GM12875 (cell line): ENCODE data around the gene MTMR6.

Source experiments
- H3K4me3 ChIP-seq: one replicate; pipeline ENCODE4 v1.5.1; 2011; ENCODE audit warnings: low read depth, low read length, control low read depth
- TF ChIP-seq, protein P1 (sequence below): IDR thresholded peaks from 2 replicates; pipeline ENCODE4 v1.5.1; 2011; ENCODE audit warnings: low read depth, mild to moderate bottlenecking, control low read depth, inconsistent platforms, low read length, moderate library complexity, borderline replicate concordance; ENCODE audit not compliant: insufficient read depth

The MTMR6 gene

DNA sequence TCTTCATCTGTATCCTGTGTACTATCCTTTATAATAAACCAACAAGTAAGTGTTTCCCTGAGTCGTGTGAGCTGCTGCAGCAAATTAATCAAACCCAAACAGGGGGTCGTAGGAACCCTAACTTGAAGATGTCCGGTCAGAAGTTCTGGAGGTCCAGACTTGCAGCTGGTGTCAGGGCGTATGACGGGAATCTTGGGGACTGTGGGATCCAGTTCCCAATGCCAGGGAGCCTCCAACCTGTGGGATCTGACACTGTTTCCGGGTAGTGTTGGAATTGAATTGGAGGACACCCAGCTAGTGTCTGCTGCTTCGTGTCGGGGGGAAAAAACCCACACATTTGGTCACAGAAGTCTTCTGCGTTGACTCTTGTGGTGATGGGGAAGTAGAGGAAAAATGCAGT is 63.1 kb downstream of the MTMR6 start:
- TF ChIP-seq, protein P1, sequence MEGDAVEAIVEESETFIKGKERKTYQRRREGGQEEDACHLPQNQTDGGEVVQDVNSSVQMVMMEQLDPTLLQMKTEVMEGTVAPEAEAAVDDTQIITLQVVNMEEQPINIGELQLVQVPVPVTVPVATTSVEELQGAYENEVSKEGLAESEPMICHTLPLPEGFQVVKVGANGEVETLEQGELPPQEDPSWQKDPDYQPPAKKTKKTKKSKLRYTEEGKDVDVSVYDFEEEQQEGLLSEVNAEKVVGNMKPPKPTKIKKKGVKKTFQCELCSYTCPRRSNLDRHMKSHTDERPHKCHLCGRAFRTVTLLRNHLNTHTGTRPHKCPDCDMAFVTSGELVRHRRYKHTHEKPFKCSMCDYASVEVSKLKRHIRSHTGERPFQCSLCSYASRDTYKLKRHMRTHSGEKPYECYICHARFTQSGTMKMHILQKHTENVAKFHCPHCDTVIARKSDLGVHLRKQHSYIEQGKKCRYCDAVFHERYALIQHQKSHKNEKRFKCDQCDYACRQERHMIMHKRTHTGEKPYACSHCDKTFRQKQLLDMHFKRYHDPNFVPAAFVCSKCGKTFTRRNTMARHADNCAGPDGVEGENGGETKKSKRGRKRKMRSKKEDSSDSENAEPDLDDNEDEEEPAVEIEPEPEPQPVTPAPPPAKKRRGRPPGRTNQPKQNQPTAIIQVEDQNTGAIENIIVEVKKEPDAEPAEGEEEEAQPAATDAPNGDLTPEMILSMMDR, result no peak
- H3K4me3 ChIP-seq, result no peak overlapping the region

DNA sequence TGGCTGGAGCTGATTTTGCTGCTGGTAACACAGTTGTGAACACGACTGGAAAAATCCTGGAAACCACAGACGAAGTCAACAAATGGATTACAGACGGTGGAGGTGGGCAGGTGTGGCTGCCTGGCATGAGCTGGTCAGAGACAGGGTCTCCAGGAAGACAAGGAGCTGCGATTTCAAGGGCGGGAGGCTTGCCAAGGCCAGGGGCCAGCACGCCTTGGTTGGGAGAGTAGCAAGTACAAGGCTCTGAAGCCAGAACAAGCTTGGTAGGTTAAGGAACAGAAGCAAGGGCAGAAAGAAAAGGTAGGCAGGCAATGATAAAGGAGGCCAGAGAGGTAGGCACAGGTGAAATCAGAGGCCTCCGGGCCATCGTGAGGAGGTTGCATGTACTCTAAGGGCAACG is 64.5 kb downstream of the MTMR6 start:
- H3K4me3 ChIP-seq, result no peak overlapping the region
- TF ChIP-seq, protein P1, result no peak

DNA sequence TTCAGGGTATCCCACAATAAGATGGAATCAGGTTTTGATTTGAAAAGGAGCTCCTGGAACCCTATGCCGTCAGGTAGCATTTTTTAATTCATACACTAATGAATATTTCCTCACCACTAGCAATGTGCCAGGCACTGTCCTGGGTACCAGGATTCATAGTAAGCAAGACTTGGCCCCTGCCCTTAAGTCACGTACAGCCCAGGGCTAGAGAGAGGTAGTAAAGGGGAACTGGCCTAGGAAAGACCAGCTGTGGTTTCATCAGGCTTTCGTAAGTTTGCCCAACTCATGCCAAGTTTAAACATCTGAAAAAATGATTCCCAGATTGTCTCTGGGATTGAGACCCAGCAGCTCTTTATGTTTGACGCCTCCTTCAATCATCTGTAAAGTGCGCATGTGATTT is 69.3 kb downstream of the MTMR6 start:
- TF ChIP-seq, protein P1, result no peak

DNA sequence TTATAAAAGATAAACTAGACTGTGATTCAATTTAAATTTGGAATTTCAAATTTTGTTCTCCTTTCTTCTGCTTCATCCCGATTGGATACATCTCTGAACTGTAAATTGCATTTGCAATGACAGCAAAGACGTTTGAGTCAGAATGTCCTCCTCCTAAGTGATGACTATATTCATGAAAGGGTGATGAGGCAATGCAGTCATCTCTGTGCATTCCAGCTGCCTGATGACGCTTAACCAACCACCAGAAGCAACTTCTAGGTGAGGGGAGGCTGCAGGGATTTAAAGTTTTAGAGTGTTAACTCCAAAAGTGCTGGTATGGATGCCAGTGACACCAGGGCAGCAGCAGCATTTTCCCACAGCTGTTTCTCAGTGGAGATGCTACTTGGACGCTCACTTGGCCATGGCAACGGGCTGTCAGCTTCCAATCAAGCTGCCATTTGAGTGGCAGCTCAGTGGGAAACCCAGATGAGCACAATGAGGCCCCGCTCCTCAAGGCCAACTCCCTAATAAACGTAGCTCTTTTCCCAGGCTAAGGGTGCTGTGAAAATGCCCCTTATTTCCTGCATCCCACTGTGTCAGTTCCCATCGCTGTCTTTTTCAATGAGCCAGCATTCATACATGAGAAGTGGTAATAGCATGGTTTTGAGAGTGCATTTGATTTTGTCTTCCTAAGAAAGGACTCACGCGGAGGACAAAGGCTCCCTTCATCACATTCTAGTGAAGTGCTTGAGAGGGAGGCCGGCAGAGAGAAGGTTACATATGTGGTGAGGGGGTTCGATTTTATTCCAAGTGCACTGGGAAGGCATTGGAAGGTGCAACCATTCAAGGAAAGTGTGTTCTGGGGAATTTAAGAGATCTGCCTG is 70.0 kb downstream of the MTMR6 start:
- TF ChIP-seq, protein P1, result no peak
- no peak overlapping the region for H3K4me3 ChIP-seq

More for the DNA sequence above, 69.3 kb downstream of the MTMR6 start:
- H3K4me3 ChIP-seq, result no peak overlapping the region

DNA sequence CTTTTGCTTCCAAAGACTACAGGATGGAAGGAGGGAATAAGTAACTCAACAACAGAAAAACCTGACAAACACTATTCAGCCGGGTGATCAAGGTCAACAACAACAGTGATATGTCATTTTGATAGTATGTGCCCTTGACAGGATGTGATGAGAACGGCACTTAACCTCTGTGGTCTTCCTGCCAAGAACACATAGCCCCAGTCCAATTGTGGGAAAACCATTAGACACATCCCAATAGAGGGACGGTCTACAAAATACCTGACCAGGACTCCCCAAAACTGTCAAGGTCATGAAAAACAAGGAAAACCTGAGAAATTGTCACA is 72.1 kb downstream of the MTMR6 start:
- TF ChIP-seq, protein P1, result no peak
- no peak overlapping the region for H3K4me3 ChIP-seq

DNA sequence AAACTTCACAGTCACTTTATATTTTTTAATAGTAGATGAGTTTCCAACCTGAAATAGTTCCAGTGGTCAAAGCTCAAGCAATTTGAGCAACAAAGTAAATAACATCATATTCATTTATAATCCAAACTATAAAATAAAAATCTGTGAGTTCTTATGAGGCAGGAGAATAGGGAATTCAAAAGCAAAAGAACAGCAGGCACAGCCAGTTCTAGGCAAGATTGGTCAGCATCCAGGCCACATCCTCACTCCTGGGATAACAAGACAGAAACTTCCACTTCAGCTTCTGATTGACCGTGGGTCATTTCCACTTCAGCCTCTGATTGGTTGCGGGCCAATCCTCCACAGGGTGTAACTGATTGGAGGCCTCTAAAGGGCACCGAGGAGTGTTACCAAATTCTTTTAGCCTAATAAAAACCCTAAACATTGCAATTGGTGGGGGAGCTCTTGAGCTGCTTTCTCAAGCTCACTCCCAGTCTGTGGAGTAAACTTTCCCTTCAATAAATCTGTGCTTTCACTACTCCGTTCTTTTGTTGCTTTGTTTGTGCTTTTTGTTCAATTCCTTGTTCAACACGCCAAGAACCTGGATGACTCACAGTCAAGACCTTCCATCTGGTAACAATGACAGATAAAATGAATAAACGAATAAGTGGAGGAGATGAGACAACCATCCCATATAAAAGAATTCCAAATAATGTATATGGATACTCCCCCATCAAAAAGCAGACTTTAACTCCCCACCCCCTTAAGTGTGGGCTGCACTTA is 72.6 kb downstream of the MTMR6 start:
- H3K4me3 ChIP-seq, result no peak overlapping the region
- TF ChIP-seq, protein P1, result no peak
